ENCODE measurements around the gene PPOX. TPM values are rescaled to one million over a fixed set of nuclear protein-coding genes. Genes with fewer than 3 reads are reported as not detected.
A peak's percentile ranks its signal among the peaks of the same experiment; 100 is the strongest.

PPOX gene
- total RNA-seq, 2 experiments from 2014 or later, result 42.0 to 45.5 TPM

DNA sequence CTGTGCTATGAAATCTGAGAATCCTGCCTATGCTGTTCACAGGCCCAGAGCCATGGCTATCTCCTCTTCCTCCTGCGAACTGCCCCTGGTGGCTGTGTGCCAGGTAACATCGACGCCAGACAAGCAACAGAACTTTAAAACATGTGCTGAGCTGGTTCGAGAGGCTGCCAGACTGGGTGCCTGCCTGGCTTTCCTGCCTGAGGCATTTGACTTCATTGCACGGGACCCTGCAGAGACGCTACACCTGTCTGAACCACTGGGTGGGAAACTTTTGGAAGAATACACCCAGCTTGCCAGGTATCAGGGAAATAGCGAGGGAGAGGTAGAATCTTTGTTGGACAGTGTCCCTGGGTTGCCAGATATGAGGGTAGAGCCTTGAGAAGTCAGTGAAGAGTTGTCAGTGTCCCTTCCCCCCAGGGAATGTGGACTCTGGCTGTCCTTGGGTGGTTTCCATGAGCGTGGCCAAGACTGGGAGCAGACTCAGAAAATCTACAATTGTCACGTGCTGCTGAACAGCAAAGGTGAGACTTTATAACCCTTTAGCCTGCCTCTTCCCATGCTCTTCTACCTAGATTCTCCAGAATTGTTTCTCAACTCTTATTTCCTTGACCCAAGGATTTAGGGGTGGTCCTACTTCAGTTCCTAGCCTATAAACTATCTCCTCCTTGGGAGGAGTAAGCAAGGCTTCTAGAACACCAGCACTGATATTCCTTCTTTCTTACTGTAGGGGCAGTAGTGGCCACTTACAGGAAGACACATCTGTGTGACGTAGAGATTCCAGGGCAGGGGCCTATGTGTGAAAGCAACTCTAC lies 46.9 kb upstream of the PPOX start:
- CTCF ChIA-PET (ENCODE audit: unreplicated experiment), result no interaction called here
- Histone ChIP-seq H4K20me1 (ENCODE audit: insufficient read depth, low read length) (peaks cover 6% of the 10 kb centered on the region; the same call in 1 of the 2 replicates), H3K36me3 (ENCODE audit: insufficient read depth, low read length) (peaks cover 60% of the 10 kb centered on the region), H3K4me3 (ENCODE audit: low read depth, low read length, poor library complexity, severe bottlenecking) (peak overlapping the region; percentile 87), H3K4me2 (ENCODE audit: low read length) (peak overlapping the region; percentile 98), H3K4me1 (ENCODE audit: insufficient read depth, low read length, poor library complexity, severe bottlenecking) (peaks cover 36% of the 10 kb centered on the region), H3K9me2 (ENCODE audit: insufficient read depth, low read length) (no peaks in the 10 kb centered on the region), H3K27ac (ENCODE audit: low read depth, low read length, poor library complexity, severe bottlenecking) (peak overlapping the region; percentile 53), H3K9me3 (ENCODE audit: low read length) (no peaks in the 10 kb centered on the region), H3K79me2 (ENCODE audit: insufficient read depth, low read depth, low read length) (peaks cover 45% of the 10 kb centered on the region), H2AFZ (ENCODE audit: low read length) (no peak overlapping the region)
- DNase-seq (ENCODE audit: low spot score), result peak; percentile 81
- POLR2A ChIA-PET, result interaction anchor here (0.7 kb wide), 1 partner anchor 83 kb away, joined by 3 read pairs; the partner anchor contains the start of gene NDUFS2
- no TSS peak for BruUV-seq (replicated peaks)
- TF ChIP-seq, protein P1, sequence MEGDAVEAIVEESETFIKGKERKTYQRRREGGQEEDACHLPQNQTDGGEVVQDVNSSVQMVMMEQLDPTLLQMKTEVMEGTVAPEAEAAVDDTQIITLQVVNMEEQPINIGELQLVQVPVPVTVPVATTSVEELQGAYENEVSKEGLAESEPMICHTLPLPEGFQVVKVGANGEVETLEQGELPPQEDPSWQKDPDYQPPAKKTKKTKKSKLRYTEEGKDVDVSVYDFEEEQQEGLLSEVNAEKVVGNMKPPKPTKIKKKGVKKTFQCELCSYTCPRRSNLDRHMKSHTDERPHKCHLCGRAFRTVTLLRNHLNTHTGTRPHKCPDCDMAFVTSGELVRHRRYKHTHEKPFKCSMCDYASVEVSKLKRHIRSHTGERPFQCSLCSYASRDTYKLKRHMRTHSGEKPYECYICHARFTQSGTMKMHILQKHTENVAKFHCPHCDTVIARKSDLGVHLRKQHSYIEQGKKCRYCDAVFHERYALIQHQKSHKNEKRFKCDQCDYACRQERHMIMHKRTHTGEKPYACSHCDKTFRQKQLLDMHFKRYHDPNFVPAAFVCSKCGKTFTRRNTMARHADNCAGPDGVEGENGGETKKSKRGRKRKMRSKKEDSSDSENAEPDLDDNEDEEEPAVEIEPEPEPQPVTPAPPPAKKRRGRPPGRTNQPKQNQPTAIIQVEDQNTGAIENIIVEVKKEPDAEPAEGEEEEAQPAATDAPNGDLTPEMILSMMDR (conservative IDR thresholded peaks at IDR 0.05; ENCODE audit: low read length), result peak; percentile 76
- no peak for TF ChIP-seq EZH2phosphoT487 (IDR thresholded peaks at IDR 0.05; ENCODE audit: borderline replicate concordance, low read depth, low read length)
- intact Hi-C loops (cut with micrococcal nuclease; ENCODE audit: unreplicated experiment), result loop anchor here (2.0 kb wide), 1 partner anchor 50 kb away; the partner anchor contains the start of gene ARHGAP30

DNA sequence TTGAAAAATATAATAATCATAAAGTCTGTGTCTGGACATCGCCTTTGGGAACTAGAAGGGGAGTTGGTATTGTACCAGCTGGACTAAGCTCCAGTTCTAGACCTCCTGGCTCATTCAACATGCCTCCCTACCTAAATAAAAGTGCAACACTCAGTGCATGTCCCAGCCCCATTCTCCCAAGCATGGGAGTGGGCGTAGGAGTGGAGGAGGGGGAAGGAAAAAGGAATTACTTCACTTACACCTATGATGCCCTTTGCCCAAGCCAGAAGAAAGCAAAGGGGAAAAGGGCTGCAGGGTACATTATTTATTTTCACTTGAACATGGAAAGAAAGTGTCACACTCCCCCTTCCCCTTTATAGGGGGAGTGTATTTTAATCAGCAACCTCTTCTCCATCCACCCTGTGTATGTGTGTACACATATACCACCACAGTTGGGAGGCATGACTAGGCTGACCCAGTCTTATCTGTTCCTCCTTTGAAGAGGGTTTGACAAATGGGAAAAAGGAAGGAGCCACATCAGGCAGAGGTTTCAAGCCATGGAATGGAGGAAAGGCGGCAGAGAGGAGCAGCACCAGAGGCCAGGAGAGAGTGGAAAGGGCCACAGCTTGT lies 45.1 kb upstream of the PPOX start:
- Histone ChIP-seq H3K4me1 (ENCODE audit: insufficient read depth, low read length, poor library complexity, severe bottlenecking) (peaks cover 29% of the 10 kb centered on the region), H3K4me3 (ENCODE audit: low read depth, low read length, poor library complexity, severe bottlenecking) (no peak overlapping the region), H2AFZ (ENCODE audit: low read length) (no peak overlapping the region), H3K9me2 (ENCODE audit: insufficient read depth, low read length) (no peaks in the 10 kb centered on the region), H3K79me2 (ENCODE audit: insufficient read depth, low read depth, low read length) (peaks cover 26% of the 10 kb centered on the region), H3K27ac (ENCODE audit: low read depth, low read length, poor library complexity, severe bottlenecking) (no peak overlapping the region), H3K36me3 (ENCODE audit: insufficient read depth, low read length) (peaks cover 62% of the 10 kb centered on the region), H4K20me1 (ENCODE audit: insufficient read depth, low read length) (peaks cover 6% of the 10 kb centered on the region; the same call in 1 of the 2 replicates), H3K4me2 (ENCODE audit: low read length) (no peak overlapping the region), H3K9me3 (ENCODE audit: low read length) (no peaks in the 10 kb centered on the region)
- POLR2A ChIA-PET, result interaction anchor here (0.7 to 1.6 kb wide), 2 partner anchors 11 to 302 kb away, joined by 7 to 10 read pairs; partner anchors contain the start of gene DEDD
- CTCF ChIA-PET (ENCODE audit: unreplicated experiment), result no interaction called here
- TF ChIP-seq EZH2phosphoT487 (IDR thresholded peaks at IDR 0.05; ENCODE audit: borderline replicate concordance, low read depth, low read length), result no peak
- intact Hi-C loops (cut with micrococcal nuclease; ENCODE audit: unreplicated experiment), result no loop called here
- no peak for DNase-seq (ENCODE audit: low spot score)
- BruUV-seq (replicated peaks), result no TSS peak

DNA sequence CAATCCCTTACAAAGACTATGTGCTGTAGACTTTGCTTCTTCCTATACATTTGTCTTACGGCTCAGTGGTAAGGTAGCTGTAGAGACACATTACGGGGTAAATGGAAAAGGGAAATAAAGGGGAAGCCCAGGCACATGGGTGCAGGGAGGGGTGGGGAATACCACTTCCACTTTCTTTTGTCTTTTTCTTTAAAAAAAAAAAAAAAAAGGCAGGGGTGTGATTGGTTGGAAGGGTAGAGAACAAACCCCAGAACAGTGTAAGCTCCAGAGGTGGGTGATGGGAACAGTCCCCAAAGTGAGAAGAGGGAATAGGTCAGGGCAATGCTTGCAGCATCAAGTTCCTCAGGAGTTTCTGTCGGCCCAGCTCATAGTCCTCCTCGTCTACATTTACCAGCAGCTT lies 44.4 kb upstream of the PPOX start:
- no peaks in the 10 kb centered on the region for H3K9me2 ChIP-seq (ENCODE audit: insufficient read depth, low read length)
- H3K9me3 ChIP-seq (ENCODE audit: low read length), result no peaks in the 10 kb centered on the region
- POLR2A ChIA-PET, result interaction anchor here (1.6 kb wide), 1 partner anchor 10 kb away, joined by 10 read pairs; the partner anchor contains the start of gene DEDD
- peaks cover 6% of the 10 kb centered on the region; the same call in 1 of the 2 replicates for H4K20me1 ChIP-seq (ENCODE audit: insufficient read depth, low read length)
- H2AFZ ChIP-seq (ENCODE audit: low read length), result no peak overlapping the region
- H3K4me1 ChIP-seq (ENCODE audit: insufficient read depth, low read length, poor library complexity, severe bottlenecking), result peaks cover 22% of the 10 kb centered on the region
- no peak overlapping the region for H3K4me2 ChIP-seq (ENCODE audit: low read length)
- peaks cover 68% of the 10 kb centered on the region for H3K36me3 ChIP-seq (ENCODE audit: insufficient read depth, low read length)
- H3K27ac ChIP-seq (ENCODE audit: low read depth, low read length, poor library complexity, severe bottlenecking), result no peak overlapping the region
- no peak for TF ChIP-seq EZH2phosphoT487 (IDR thresholded peaks at IDR 0.05; ENCODE audit: borderline replicate concordance, low read depth, low read length)
- TF ChIP-seq, protein P1 (conservative IDR thresholded peaks at IDR 0.05; ENCODE audit: low read length), result no peak
- no TSS peak for BruUV-seq (replicated peaks)
- peaks cover 19% of the 10 kb centered on the region for H3K79me2 ChIP-seq (ENCODE audit: insufficient read depth, low read depth, low read length)
- intact Hi-C loops (cut with micrococcal nuclease; ENCODE audit: unreplicated experiment), result no loop called here
- CTCF ChIA-PET (ENCODE audit: unreplicated experiment), result no interaction called here
- no peak for DNase-seq (ENCODE audit: low spot score)
- H3K4me3 ChIP-seq (ENCODE audit: low read depth, low read length, poor library complexity, severe bottlenecking), result no peak overlapping the region
